Mesothelial cell of epicardium (in vitro differentiated cells): ENCODE data around the gene CDKN2B-AS1. TPM values are rescaled to one million over a fixed set of nuclear protein-coding genes. Genes with fewer than 3 reads are reported as not detected.

ENCODE experiments used
- DNase-seq, 2 experiments: peaks; one replicate each; pipeline ENCODE4 v3.0.0; 2021; ENCODE audit warnings: low spot score in 2 of 2; ENCODE audit not compliant: unreplicated experiment in 2 of 2
- H3K27ac Mint-ChIP-seq: 2 replicates; pipeline ENCODE4 v1.8.0; 2021; ENCODE audit warnings: mixed read lengths
- H3K27me3 Mint-ChIP-seq: 2 replicates; pipeline ENCODE4 v1.8.0; 2021; ENCODE audit warnings: low read depth, mixed read lengths
- H3K36me3 Mint-ChIP-seq: 2 replicates; pipeline ENCODE4 v1.8.0; 2021; ENCODE audit warnings: mixed read lengths
- H3K4me1 Mint-ChIP-seq: 2 replicates; pipeline ENCODE4 v1.8.0; 2021; ENCODE audit warnings: mixed read lengths
- H3K4me3 Mint-ChIP-seq: 2 replicates; pipeline ENCODE4 v1.8.0; 2021; ENCODE audit warnings: mild to moderate bottlenecking, moderate library complexity, mixed read lengths
- H3K9me3 Mint-ChIP-seq: 2 replicates; pipeline ENCODE4 v1.8.0; 2021; ENCODE audit warnings: mixed read lengths
- total RNA-seq: library from RNA; stranded (reverse); gene quantifications from 3 replicates; pipeline ENCODE4 v1.2.1, GENCODE V29; 2021
- TF ChIP-seq, protein P1 (sequence below): fragments of 200-600 bp; sonication (generic); IDR thresholded peaks from one replicate; pipeline ENCODE4 v1.5.0; 2021; ENCODE audit warnings: antibody characterized with exemption; ENCODE audit not compliant: unreplicated experiment

Gene CDKN2B-AS1
- total RNA-seq, 1 donor from 2014 or later: 10.8 TPM

GRCh38 chr9:22102146-22103053, 107.8 kb downstream of the CDKN2B-AS1 start:
- H3K4me1 Mint-ChIP-seq: peaks cover 43% of the 10 kb centered on the region

GRCh38 chr9:22103685-22104575, 109.3 kb downstream of the CDKN2B-AS1 start:
- TF ChIP-seq, protein P1, sequence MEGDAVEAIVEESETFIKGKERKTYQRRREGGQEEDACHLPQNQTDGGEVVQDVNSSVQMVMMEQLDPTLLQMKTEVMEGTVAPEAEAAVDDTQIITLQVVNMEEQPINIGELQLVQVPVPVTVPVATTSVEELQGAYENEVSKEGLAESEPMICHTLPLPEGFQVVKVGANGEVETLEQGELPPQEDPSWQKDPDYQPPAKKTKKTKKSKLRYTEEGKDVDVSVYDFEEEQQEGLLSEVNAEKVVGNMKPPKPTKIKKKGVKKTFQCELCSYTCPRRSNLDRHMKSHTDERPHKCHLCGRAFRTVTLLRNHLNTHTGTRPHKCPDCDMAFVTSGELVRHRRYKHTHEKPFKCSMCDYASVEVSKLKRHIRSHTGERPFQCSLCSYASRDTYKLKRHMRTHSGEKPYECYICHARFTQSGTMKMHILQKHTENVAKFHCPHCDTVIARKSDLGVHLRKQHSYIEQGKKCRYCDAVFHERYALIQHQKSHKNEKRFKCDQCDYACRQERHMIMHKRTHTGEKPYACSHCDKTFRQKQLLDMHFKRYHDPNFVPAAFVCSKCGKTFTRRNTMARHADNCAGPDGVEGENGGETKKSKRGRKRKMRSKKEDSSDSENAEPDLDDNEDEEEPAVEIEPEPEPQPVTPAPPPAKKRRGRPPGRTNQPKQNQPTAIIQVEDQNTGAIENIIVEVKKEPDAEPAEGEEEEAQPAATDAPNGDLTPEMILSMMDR: no peak
- no peak for DNase-seq
- Mint-ChIP-seq H3K4me1 (peaks cover 46% of the 10 kb centered on the region), H3K4me3 (no peak overlapping the region), H3K27me3 (no peaks in the 10 kb centered on the region), H3K36me3 (no peaks in the 10 kb centered on the region), H3K27ac (peak overlapping the region; percentile 68), H3K9me3 (no peaks in the 10 kb centered on the region)

More at GRCh38 chr9:22102146-22103053, 107.8 kb downstream of the CDKN2B-AS1 start:
- no peak for DNase-seq
- no peaks in the 10 kb centered on the region for H3K9me3 Mint-ChIP-seq
- H3K27me3 Mint-ChIP-seq: no peaks in the 10 kb centered on the region
- no peak overlapping the region for H3K4me3 Mint-ChIP-seq
- peak overlapping the region; percentile 75 for H3K27ac Mint-ChIP-seq
- no peaks in the 10 kb centered on the region for H3K36me3 Mint-ChIP-seq
- TF ChIP-seq, protein P1: no peak

GRCh38 chr9:22105005-22105722, 110.6 kb downstream of the CDKN2B-AS1 start:
- TF ChIP-seq, protein P1: no peak
- peaks cover 49% of the 10 kb centered on the region for H3K4me1 Mint-ChIP-seq
- no peaks in the 10 kb centered on the region for H3K9me3 Mint-ChIP-seq

GRCh38 chr9:22107202-22108045, 112.8 kb downstream of the CDKN2B-AS1 start:
- TF ChIP-seq, protein P1: no peak
- Mint-ChIP-seq H3K27me3 (no peaks in the 10 kb centered on the region), H3K27ac (peak overlapping the region; percentile 89), H3K4me1 (peaks cover 56% of the 10 kb centered on the region), H3K4me3 (no peak overlapping the region), H3K9me3 (no peaks in the 10 kb centered on the region), H3K36me3 (no peaks in the 10 kb centered on the region)
- DNase-seq: no peak

More at GRCh38 chr9:22105005-22105722, 110.6 kb downstream of the CDKN2B-AS1 start:
- H3K4me3 Mint-ChIP-seq: no peak overlapping the region
- H3K27ac Mint-ChIP-seq: peak overlapping the region; percentile 10
- no peaks in the 10 kb centered on the region for H3K27me3 Mint-ChIP-seq
- DNase-seq: no peak
- no peaks in the 10 kb centered on the region for H3K36me3 Mint-ChIP-seq
